Epithelial cell of esophagus (primary cell): ENCODE data around the gene TLN1.
A peak's percentile ranks its signal among the peaks of the same experiment; 100 is the strongest.

Experiments used
- DNase-seq: peaks from one replicate; pipeline ENCODE4 v3.0.0; 2010; ENCODE audit warnings: low read depth
- H3K4me3 ChIP-seq: 2 replicates; pipeline ENCODE4 v1.5.1; 2011; ENCODE audit warnings: mild to moderate bottlenecking, low read length, control low read depth
- TF ChIP-seq, protein P1 (sequence below): IDR thresholded peaks from 2 replicates; pipeline ENCODE4 v1.5.1; 2011; ENCODE audit warnings: low read depth, mild to moderate bottlenecking, low read length, control low read depth, inconsistent platforms; ENCODE audit not compliant: insufficient read depth; ENCODE audit errors: missing control alignments

The TLN1 gene

DNA sequence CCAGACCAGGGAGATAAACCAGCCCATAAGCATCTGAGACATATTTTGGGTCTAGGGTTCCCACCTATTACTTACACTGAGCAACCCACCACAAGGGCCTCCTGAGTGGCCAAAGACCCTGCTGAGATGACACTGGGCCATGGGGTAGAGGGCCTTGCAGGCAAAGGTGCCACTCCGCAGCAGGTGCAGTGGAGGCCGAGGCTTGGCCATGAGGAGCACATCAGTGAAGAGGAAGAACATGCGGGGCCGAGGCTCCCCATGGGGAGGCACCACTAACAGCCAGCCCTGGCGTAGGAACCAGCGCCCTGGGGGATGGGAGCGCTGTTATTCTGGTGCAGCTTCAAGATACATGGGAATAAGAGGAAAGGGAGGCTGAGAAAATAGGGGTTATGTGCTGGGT, 69.6 kb downstream of the TLN1 start:
- TF ChIP-seq, protein P1, sequence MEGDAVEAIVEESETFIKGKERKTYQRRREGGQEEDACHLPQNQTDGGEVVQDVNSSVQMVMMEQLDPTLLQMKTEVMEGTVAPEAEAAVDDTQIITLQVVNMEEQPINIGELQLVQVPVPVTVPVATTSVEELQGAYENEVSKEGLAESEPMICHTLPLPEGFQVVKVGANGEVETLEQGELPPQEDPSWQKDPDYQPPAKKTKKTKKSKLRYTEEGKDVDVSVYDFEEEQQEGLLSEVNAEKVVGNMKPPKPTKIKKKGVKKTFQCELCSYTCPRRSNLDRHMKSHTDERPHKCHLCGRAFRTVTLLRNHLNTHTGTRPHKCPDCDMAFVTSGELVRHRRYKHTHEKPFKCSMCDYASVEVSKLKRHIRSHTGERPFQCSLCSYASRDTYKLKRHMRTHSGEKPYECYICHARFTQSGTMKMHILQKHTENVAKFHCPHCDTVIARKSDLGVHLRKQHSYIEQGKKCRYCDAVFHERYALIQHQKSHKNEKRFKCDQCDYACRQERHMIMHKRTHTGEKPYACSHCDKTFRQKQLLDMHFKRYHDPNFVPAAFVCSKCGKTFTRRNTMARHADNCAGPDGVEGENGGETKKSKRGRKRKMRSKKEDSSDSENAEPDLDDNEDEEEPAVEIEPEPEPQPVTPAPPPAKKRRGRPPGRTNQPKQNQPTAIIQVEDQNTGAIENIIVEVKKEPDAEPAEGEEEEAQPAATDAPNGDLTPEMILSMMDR, result no peak
- H3K4me3 ChIP-seq, result no peak overlapping the region
- DNase-seq, result no peak

DNA sequence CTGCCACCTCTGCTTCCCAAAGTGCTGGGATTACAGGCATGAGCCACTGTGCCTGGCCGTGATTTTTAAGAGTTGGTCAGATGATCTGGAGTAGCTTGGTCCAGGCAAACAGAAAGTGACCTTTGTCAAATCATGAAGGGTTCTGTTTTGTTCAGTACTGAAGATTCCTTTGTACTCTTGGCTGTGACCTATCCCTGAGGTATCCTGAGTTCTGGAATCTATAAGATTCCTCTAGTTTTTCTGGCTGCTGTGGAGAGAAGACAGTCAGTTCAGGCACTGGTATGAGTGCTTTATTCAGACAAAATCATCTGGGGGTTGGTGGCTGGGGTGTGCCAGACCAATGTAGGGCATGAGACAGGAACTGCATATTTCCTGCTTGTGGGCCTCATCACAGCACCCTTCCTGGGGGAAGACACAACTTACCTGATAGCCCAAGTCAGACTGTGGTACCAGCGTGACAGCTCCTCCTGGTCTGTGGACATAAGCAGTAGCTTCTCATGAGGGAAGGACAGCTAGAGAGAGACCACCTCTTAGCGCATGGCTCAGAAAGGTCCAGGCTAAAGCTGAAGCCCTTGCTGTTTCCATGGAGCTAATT, 70.1 kb downstream of the TLN1 start:
- no peak for DNase-seq
- TF ChIP-seq, protein P1, result no peak
- no peak overlapping the region for H3K4me3 ChIP-seq

DNA sequence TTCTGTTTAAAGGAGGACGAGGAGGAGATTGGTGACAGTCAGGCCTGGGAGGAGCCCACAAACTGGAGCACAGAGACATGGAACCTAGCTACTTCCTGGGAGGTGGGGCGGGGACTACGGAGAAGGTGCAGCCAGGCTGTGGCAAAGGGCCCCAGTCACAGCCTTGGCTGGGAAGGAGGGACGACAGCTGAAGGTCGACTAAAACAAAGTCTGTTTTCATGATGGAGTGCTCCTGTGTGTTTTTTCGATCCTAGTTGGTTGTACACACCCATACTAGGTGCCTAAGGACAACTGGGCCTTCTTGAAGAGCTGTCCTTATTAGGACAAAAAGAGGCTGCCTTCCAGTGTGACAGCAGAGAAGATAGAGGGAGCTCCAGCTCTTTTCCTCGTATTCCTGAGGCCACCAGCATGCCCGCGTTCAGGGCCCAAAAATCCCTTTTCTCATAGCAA, 71.0 kb downstream of the TLN1 start:
- no peak overlapping the region for H3K4me3 ChIP-seq
- peak; percentile 61 for DNase-seq
- TF ChIP-seq, protein P1, result peak; percentile 66

DNA sequence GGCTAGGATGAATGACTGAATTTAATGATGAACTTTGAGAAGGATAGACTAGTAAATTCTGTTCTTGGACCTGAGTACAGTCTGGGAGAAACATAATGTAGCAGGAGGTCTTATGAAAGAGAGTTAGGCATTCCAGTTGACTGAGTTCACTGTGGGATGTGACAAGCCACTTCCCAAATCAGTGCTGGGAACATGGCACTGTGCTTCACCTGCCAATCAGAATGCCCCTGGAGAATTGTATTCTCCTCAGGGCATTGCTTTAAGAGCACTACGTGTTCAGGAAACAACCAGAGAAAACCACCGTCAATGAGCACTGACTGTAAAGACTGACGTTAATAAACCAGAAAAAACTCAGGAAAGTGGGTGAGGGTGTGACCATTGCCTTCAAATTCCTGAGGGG, 72.7 kb downstream of the TLN1 start:
- peak; percentile 66 for DNase-seq
- no peak overlapping the region for H3K4me3 ChIP-seq
- TF ChIP-seq, protein P1, result no peak

DNA sequence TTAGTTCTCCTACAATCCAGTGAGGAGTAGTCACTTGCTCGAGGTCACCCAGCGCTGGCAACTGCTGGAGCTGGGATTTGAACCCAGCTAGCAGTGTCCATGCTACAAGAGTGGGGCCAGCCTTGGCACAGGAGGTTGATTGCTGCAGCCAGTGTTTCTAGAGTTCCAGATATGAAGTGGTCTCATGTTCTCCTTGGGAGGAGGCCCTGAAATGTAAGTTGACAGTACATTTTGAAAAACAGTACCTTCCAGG, 73.1 kb downstream of the TLN1 start:
- peak overlapping the region; percentile 81 for H3K4me3 ChIP-seq
- TF ChIP-seq, protein P1, result no peak

DNA sequence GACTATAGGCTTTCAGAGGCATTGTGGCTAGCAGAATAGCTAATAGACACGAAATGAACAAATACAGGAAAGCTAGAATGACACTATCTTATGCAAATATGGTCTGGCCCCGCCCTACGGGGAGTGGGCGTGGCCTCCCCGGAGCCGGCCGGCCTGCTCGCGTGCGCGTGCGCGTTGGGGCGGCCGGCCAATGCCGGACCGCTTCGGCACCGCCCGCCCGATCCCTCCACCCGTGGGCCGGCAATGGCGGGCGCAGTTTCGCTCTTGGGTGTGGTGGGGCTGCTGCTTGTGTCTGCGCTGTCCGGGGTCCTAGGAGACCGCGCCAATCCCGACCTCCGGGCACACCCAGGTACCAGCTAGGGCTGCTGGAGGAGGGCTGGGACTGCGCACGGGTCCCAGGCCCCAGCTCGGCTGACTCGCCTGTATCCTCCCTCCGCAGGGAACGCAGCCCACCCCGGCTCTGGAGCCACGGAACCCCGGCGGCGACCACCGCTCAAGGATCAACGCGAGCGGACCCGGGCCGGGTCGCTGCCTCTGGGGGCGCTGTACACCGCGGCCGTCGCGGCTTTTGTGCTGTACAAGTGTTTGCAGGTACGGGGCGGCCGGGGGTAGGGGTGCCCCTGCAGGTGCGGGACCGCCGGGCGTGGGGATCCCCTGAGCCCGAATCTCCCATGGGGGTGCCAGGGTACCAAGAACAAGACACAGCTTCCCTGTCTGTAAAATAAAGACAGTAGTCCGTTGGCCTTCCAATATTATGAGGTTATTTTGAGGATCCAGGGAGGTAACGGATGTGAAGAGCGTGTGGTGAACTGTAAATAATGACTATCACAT, 73.6 kb downstream of the TLN1 start, which contains the start of gene CCDC107:
CCDC107 (plus strand) TSS at position 156 of the 831 bp plus-strand sequence; CDS start at position 244, 88 bp downstream.
- TF ChIP-seq, protein P1, result peak; percentile 42
- H3K4me3 ChIP-seq, result peak within 1 kb of the TSS; percentile 81
- peak; percentile 77 for DNase-seq

More for the DNA sequence above, 73.1 kb downstream of the TLN1 start:
- DNase-seq, result peak; percentile 54
